K562 (cell line): ENCODE data around the gene CNOT4. TPM values are rescaled to one million over a fixed set of nuclear protein-coding genes. Genes with fewer than 3 reads are reported as not detected.
A peak's percentile ranks its signal among the peaks of the same experiment; 100 is the strongest.

ENCODE experiments used
- ATF6 ChIP-seq: sonication (generic); formaldehyde crosslinking; IDR thresholded peaks from 2 replicates; pipeline ENCODE4 v1.4.0; 2020; ENCODE audit warnings: mild to moderate bottlenecking, missing genetic modification reagents
- CAMTA2 ChIP-seq: fragments of 250-450 bp; sonication (Bioruptor Pico); conservative IDR thresholded peaks from 2 replicates; pipeline ENCODE4 v1.5.1; 2022
- CBX5 ChIP-seq: IDR thresholded peaks from 2 replicates; pipeline ENCODE4 v1.6.1; 2014; ENCODE audit warnings: low read depth, borderline replicate concordance
- ELF2 ChIP-seq: fragments of 250-450 bp; sonication (Bioruptor Pico); IDR thresholded peaks from 2 replicates; pipeline ENCODE4 v1.5.0; 2021; ENCODE audit warnings: mild to moderate bottlenecking
- HMGN3 ChIP-seq: IDR thresholded peaks from 2 replicates; pipeline ENCODE4 v1.6.1; 2011; ENCODE audit warnings: borderline replicate concordance, low read depth, mild to moderate bottlenecking, mixed read lengths, low read length; ENCODE audit not compliant: insufficient read length; ENCODE audit errors: extremely low read depth
- KDM5B ChIP-seq: fragments of 200-600 bp; sonication (generic); IDR thresholded peaks from 2 replicates; pipeline ENCODE4 v1.6.1; 2012; ENCODE audit warnings: low read depth, mild to moderate bottlenecking, moderate library complexity, low read length, control low read depth, inconsistent platforms; ENCODE audit not compliant: insufficient replicate concordance
- KLF6 ChIP-seq: fragments of 250-450 bp; sonication (Bioruptor Pico); IDR thresholded peaks from 2 replicates; pipeline ENCODE4 v1.4.0; 2020; ENCODE audit warnings: mild to moderate bottlenecking, moderate library complexity, borderline replicate concordance
- NR3C1 ChIP-seq: sonication (generic); formaldehyde crosslinking; IDR thresholded peaks from 2 replicates; pipeline ENCODE4 v1.8.1; 2022; ENCODE audit warnings: missing genetic modification reagents
- RBM25 ChIP-seq: fragments of 200-400 bp; formaldehyde crosslinking; IDR thresholded peaks from 2 replicates; pipeline ENCODE4 v1.6.1; 2018; ENCODE audit warnings: low read length, low read depth, moderate library complexity; ENCODE audit not compliant: severe bottlenecking
- RBM34 ChIP-seq: fragments of 200-400 bp; formaldehyde crosslinking; IDR thresholded peaks from 2 replicates; pipeline ENCODE4 v1.6.1; 2018; ENCODE audit warnings: low read length, borderline replicate concordance; ENCODE audit not compliant: insufficient read depth
- SAFB ChIP-seq: fragments of 200-400 bp; formaldehyde crosslinking; IDR thresholded peaks from 2 replicates; pipeline ENCODE4 v1.6.1; 2017; ENCODE audit warnings: low read depth, low read length, borderline replicate concordance
- SMC3 ChIP-seq: conservative IDR thresholded peaks from 2 replicates; pipeline ENCODE4 v1.6.1; 2011; ENCODE audit warnings: low read depth, low read length, improper control_type of control experiment; ENCODE audit not compliant: insufficient read depth
- ZBTB7A ChIP-seq: IDR thresholded peaks from 2 replicates; pipeline ENCODE4 v1.6.1; 2011; ENCODE audit warnings: low read depth, mild to moderate bottlenecking, low read length, moderate library complexity, borderline replicate concordance; ENCODE audit not compliant: control insufficient read depth
- ZNF41 ChIP-seq: fragments of 250-450 bp; sonication (Bioruptor Pico); conservative IDR thresholded peaks from 2 replicates; pipeline ENCODE4 v1.4.0; 2020; ENCODE audit warnings: mild to moderate bottlenecking
- ZNF551 ChIP-seq: fragments of 250-450 bp; sonication (Bioruptor Pico); IDR thresholded peaks from 2 replicates; pipeline ENCODE4 v1.5.0; 2021; ENCODE audit warnings: mild to moderate bottlenecking, moderate library complexity
- ZNF589 ChIP-seq: fragments of 200-800 bp; sonication (Bioruptor generic); IDR thresholded peaks from 2 replicates; pipeline ENCODE4 v1.6.1; 2016; ENCODE audit warnings: low read depth, missing genetic modification characterization, missing compliant biosample characterization
- polyA plus RNA-seq, 8 experiments: library from polyadenylated mRNA; depleted of rRNA in 4 of 8; stranded (reverse) in 5 of 8; unstranded in 3 of 8; fragments of >200 nt; fragmentation: Nextera tagmentation in 2 of 8; fragmentation: Illumina TruSeq in 1 of 8; extraction: Ambion mirVana in 2 of 8; extraction: Trizol in 1 of 8; gene quantifications; 2 replicates each; pipeline versions ENCODE4 v1.2.1 to v1.2.3, GENCODE V29; 2011 to 2014; ENCODE audit warnings: inconsistent platforms in 1 of 8, missing spikeins in 1 of 8
- total RNA-seq, 7 experiments: library from RNA; depleted of rRNA in 6 of 7; stranded (reverse); fragments of >200 nt in 6 of 7; fragmentation: Illumina TruSeq in 2 of 7; extraction: Trizol in 2 of 7; gene quantifications; 2 replicates each; pipeline versions ENCODE4 v1.2.1 to v1.2.3, GENCODE V29; 2011 to 2021; ENCODE audit warnings: low replicate concordance in 1 of 7
- TF ChIP-seq, protein P1 (sequence below): fragments of 250-450 bp; sonication (Bioruptor Pico); IDR thresholded peaks from 2 replicates; pipeline ENCODE4 v1.4.0; 2020; ENCODE audit warnings: mild to moderate bottlenecking, moderate library complexity, borderline replicate concordance
- TF ChIP-seq, protein P2 (sequence below): fragments of 450-650 bp; formaldehyde crosslinking; IDR thresholded peaks from 2 replicates; pipeline ENCODE4 v1.4.0; 2022; ENCODE audit warnings: missing genetic modification characterization
- TF ChIP-seq, protein P3 (sequence below): fragments of 450-650 bp; IDR thresholded peaks from 2 replicates; pipeline ENCODE4 v1.6.1; 2014; ENCODE audit warnings: low read depth, mild to moderate bottlenecking, moderate library complexity, borderline replicate concordance

The CNOT4 gene
- total and polyA plus RNA-seq, 9 of the 15 experiments (the other 6 are each of a cell fraction or from before 2014, with no cell fraction given), result 8.6 to 24.1 (median 15.4) TPM

- TF ChIP-seq ELF2 (CRISPR knock-in tag), result 0 out of 2 replicates have a peak, but pooled peaks have one; percentile 74
- peak; percentile 90; the same call in 1 of the 2 replicates for TF ChIP-seq ATF6
- no peak for TF ChIP-seq ZBTB7A
- TF ChIP-seq, protein P1, sequence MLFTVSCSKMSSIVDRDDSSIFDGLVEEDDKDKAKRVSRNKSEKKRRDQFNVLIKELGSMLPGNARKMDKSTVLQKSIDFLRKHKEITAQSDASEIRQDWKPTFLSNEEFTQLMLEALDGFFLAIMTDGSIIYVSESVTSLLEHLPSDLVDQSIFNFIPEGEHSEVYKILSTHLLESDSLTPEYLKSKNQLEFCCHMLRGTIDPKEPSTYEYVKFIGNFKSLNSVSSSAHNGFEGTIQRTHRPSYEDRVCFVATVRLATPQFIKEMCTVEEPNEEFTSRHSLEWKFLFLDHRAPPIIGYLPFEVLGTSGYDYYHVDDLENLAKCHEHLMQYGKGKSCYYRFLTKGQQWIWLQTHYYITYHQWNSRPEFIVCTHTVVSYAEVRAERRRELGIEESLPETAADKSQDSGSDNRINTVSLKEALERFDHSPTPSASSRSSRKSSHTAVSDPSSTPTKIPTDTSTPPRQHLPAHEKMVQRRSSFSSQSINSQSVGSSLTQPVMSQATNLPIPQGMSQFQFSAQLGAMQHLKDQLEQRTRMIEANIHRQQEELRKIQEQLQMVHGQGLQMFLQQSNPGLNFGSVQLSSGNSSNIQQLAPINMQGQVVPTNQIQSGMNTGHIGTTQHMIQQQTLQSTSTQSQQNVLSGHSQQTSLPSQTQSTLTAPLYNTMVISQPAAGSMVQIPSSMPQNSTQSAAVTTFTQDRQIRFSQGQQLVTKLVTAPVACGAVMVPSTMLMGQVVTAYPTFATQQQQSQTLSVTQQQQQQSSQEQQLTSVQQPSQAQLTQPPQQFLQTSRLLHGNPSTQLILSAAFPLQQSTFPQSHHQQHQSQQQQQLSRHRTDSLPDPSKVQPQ (CRISPR knock-in tag), result no peak
- no peak for TF ChIP-seq RBM25
- TF ChIP-seq KLF6 (CRISPR knock-in tag), result no peak; the same call in 1 of the 2 replicates
- TF ChIP-seq CAMTA2 (CRISPR knock-in tag), result no peak
- no peak for TF ChIP-seq CBX5
- TF ChIP-seq HMGN3, result no peak
- peak; percentile 99 for TF ChIP-seq KDM5B
- TF ChIP-seq, protein P2, sequence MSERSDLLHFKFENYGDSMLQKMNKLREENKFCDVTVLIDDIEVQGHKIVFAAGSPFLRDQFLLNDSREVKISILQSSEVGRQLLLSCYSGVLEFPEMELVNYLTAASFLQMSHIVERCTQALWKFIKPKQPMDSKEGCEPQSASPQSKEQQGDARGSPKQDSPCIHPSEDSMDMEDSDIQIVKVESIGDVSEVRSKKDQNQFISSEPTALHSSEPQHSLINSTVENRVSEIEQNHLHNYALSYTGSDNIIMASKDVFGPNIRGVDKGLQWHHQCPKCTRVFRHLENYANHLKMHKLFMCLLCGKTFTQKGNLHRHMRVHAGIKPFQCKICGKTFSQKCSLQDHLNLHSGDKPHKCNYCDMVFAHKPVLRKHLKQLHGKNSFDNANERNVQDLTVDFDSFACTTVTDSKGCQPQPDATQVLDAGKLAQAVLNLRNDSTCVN (CRISPR knock-in tag), result peak; percentile 61
- TF ChIP-seq SMC3, result no peak
- no peak for TF ChIP-seq NR3C1 (CRISPR knock-in tag)
- TF ChIP-seq RBM34, result no peak
- TF ChIP-seq SAFB, result no peak
- TF ChIP-seq, protein P3, sequence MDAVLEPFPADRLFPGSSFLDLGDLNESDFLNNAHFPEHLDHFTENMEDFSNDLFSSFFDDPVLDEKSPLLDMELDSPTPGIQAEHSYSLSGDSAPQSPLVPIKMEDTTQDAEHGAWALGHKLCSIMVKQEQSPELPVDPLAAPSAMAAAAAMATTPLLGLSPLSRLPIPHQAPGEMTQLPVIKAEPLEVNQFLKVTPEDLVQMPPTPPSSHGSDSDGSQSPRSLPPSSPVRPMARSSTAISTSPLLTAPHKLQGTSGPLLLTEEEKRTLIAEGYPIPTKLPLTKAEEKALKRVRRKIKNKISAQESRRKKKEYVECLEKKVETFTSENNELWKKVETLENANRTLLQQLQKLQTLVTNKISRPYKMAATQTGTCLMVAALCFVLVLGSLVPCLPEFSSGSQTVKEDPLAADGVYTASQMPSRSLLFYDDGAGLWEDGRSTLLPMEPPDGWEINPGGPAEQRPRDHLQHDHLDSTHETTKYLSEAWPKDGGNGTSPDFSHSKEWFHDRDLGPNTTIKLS, result peak; percentile 93
- no peak for TF ChIP-seq ZNF589
- no peak; the same call in 1 of the 2 replicates for TF ChIP-seq ZNF41 (CRISPR knock-in tag)
- no peak for TF ChIP-seq ZNF551 (CRISPR knock-in tag)
Observed at GRCh38 chr7:135557455-135558336, 47.8 kb upstream of the CNOT4 start, which contains the start of gene NUP205 (continued).
